SJSA1 (cell line): ENCODE measurements around the gene C1orf116. TPM values are rescaled to one million over a fixed set of nuclear protein-coding genes. Genes with fewer than 3 reads are reported as not detected.

ENCODE experiments used
- DNase-seq, 2 experiments: peaks; one replicate each; pipeline ENCODE4 v3.0.0-alpha.2; 2015 to 2020; ENCODE audit warnings: low spot score in 2 of 2, low read depth in 1 of 2
- H3K27ac ChIP-seq: fragments of 250-450 bp; sonication (Bioruptor Pico); 2 replicates; pipeline ENCODE4 v1.5.1; 2020; ENCODE audit warnings: mild to moderate bottlenecking, moderate library complexity
- H3K27me3 ChIP-seq: fragments of 250-450 bp; sonication (Bioruptor Pico); replicated peaks from 2 replicates; pipeline ENCODE4 v1.5.1; 2020; ENCODE audit warnings: mild to moderate bottlenecking, moderate library complexity
- H3K36me3 ChIP-seq: fragments of 250-450 bp; sonication (Bioruptor Pico); 2 replicates; pipeline ENCODE4 v1.5.1; 2020; ENCODE audit warnings: mild to moderate bottlenecking
- H3K4me1 ChIP-seq: fragments of 250-450 bp; sonication (Bioruptor Pico); replicated peaks from 2 replicates; pipeline ENCODE4 v1.6.1; 2021; ENCODE audit warnings: mild to moderate bottlenecking
- H3K4me3 ChIP-seq: fragments of 250-450 bp; sonication (Bioruptor Pico); 2 replicates; pipeline ENCODE4 v1.5.1; 2020; ENCODE audit warnings: mild to moderate bottlenecking
- H3K9me3 ChIP-seq: fragments of 250-450 bp; sonication (Bioruptor Pico); replicated peaks from 2 replicates; pipeline ENCODE4 v1.5.1; 2020; ENCODE audit warnings: mild to moderate bottlenecking
- total RNA-seq: library from RNA; depleted of rRNA; stranded (reverse); fragments of >200 nt; shearing (Covaris generic); gene quantifications from 2 replicates; pipeline ENCODE4 v1.2.3, GENCODE V29; 2014

Gene C1orf116
- total RNA-seq, 1 experiment from 2014 or later, result 0.03 TPM

DNA sequence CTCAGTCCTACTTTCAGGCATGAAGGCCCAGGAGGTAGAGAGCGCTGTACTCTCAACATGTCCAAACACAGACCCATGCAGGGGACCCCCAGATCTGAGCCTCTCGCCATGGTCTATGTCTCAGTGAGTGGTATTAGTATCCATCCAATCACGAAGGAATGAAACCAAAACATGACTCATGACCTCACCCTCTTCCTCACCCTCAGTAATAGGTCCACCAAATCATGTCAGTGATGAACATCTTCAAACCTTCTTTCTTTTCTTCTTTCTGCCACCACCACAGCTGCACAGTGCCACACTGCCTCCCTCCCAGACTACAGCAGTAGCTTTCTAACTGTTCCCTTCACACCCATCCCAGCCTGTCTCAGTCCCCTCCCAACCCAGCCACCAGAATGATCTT is 16.8 kb downstream of the C1orf116 start:
- Histone ChIP-seq H3K27ac (no peak overlapping the region), H3K9me3 (no peaks in the 10 kb centered on the region), H3K4me3 (no peak overlapping the region), H3K27me3 (no peaks in the 10 kb centered on the region), H3K36me3 (no peaks in the 10 kb centered on the region), H3K4me1 (peaks cover 4% of the 10 kb centered on the region)
- no peak for DNase-seq

DNA sequence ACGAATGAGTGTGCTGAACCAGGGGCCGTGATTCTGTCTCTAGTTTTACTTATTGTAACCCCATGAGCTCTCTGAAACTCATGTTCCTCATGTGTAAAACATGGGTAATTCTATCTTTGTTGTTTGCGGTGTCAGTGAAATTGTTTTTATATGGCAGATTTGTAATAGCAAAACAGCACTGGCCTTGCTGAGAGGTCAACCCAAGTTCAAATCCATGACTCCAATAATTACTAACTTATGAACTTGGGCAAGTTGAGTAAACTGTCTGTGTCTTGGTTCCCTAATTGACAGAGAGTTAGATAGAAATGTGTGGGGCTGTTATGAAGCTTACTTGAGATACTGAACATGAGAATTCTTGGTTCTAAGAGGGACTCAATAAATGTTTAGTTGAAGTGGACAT is 17.8 kb downstream of the C1orf116 start:
- Histone ChIP-seq H3K4me3 (no peak overlapping the region), H3K36me3 (no peaks in the 10 kb centered on the region), H3K9me3 (no peaks in the 10 kb centered on the region), H3K27me3 (no peaks in the 10 kb centered on the region), H3K27ac (no peak overlapping the region), H3K4me1 (no peaks in the 10 kb centered on the region)
- no peak for DNase-seq

DNA sequence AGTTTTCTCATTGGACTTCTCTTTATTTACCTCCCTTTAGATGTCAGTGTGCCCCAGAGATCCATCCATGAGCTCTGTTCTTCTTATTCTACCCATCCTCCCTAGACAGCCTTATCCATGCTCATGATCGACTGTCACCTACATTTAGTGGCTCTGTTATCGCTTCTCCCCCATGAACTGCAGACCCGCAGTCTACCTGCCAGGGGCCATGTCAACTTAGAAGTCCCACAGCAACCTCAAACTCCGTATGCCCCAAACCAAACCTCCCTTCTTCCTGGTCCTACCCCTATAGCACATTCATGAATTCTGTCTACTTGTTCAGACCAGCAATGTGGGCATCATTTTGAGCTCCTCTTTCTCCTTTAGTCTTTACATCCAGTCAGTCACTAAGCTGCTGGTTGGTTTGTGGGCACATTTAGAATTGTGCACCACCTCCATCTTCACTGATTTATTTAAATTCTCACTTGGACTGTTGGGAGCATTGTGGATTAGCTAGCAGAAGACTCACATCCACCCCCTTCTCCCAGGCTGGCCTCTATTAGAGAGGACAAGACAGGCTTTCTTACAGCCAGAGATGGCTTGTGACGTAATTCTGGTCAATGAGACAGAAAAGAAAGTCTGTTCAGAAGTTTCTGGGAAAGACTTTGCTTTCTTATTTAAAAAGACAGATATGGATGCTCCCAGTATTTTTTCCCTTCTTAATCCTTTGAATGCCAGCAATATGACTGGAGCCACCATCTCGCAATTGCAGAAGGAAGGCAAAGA is 19.1 kb downstream of the C1orf116 start:
- no peak for DNase-seq
- Histone ChIP-seq H3K4me1 (no peaks in the 10 kb centered on the region), H3K36me3 (no peaks in the 10 kb centered on the region), H3K9me3 (peaks cover 4% of the 10 kb centered on the region), H3K27me3 (no peaks in the 10 kb centered on the region), H3K27ac (no peak overlapping the region), H3K4me3 (no peak overlapping the region)

DNA sequence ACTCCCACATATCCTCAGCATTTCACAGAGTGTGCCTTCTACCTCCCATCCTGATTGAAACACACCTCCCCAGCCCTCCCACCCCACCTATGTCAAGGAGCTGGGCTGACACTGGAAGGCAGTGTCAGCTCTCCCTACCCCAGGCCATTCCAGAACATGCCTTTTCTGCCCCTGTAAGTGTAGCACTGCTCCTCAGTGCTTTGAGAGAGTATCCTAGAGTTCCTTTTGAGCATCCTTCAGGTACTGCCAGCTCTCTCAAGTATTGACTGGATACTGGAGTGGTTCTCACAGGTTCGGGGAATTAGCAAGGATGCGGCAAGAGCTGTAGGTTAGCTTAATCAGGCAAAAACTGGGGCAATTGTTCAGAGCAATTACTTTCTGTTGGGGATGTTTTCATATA is 21.8 kb downstream of the C1orf116 start:
- Histone ChIP-seq H3K4me1 (peaks cover 18% of the 10 kb centered on the region), H3K9me3 (peaks cover 14% of the 10 kb centered on the region), H3K36me3 (no peaks in the 10 kb centered on the region), H3K27ac (no peak overlapping the region), H3K27me3 (no peaks in the 10 kb centered on the region), H3K4me3 (no peak overlapping the region)
- DNase-seq, result no peak

DNA sequence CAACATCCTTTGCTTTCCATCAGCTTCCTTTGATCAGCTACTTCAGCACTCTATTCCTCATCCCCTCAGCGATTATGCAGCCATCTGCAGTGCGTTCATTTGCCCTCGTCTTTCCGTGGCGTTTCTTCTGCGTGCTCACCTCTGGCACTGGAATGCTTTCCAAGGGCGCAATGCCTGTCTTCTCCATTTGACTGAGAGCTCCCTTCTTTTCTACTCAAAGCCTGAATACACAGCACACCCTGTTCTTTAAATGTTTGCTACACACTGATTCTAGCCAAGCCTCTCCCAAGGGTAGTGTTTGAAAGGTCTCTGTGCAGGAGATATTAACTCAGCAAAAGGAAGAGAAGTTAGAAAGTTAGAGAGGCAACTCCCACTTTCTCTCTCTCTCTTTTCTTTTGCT is 22.6 kb downstream of the C1orf116 start:
- H3K4me1 ChIP-seq, result peaks cover 21% of the 10 kb centered on the region
- peaks cover 14% of the 10 kb centered on the region for H3K9me3 ChIP-seq
- no peaks in the 10 kb centered on the region for H3K27me3 ChIP-seq
- no peak overlapping the region for H3K4me3 ChIP-seq
- no peak for DNase-seq
- no peak overlapping the region for H3K27ac ChIP-seq
- no peaks in the 10 kb centered on the region for H3K36me3 ChIP-seq

DNA sequence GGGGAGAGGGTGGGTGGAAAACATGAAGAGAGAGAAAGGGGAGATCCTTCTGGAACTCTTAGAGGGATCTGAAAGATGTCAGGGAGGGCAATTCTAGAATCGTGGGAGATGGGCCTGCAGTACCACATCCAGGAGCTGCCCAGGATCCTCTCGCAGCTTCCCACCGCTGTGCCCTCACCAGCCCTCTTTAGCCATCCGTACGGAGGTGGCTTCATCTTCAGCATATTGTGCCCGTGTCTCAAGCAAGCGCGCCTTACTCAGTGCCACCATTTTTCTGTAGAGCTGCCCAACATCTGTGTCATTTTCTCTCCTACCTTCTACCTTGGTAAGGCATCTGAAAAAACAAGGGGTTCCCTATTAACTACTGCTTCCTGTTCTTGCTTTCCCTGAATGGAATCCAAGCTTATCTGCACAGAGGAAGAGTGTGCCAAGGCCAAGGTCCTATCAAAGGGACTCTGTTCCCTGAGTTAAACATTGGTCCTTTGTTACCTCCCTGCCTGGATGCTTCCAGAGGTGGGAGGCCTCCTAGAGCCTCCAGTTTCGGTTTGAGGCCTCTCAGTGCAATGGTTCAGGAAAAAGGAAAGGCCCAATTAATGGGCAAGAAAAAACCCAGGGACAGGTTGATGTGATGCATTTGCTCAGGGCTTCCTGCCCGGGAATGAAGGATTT is 23.2 kb downstream of the C1orf116 start:
- H3K36me3 ChIP-seq, result no peaks in the 10 kb centered on the region
- no peak overlapping the region for H3K4me3 ChIP-seq
- no peak overlapping the region for H3K27ac ChIP-seq
- no peak for DNase-seq
- no peaks in the 10 kb centered on the region for H3K27me3 ChIP-seq
- H3K4me1 ChIP-seq, result peaks cover 23% of the 10 kb centered on the region
- peaks cover 14% of the 10 kb centered on the region for H3K9me3 ChIP-seq

DNA sequence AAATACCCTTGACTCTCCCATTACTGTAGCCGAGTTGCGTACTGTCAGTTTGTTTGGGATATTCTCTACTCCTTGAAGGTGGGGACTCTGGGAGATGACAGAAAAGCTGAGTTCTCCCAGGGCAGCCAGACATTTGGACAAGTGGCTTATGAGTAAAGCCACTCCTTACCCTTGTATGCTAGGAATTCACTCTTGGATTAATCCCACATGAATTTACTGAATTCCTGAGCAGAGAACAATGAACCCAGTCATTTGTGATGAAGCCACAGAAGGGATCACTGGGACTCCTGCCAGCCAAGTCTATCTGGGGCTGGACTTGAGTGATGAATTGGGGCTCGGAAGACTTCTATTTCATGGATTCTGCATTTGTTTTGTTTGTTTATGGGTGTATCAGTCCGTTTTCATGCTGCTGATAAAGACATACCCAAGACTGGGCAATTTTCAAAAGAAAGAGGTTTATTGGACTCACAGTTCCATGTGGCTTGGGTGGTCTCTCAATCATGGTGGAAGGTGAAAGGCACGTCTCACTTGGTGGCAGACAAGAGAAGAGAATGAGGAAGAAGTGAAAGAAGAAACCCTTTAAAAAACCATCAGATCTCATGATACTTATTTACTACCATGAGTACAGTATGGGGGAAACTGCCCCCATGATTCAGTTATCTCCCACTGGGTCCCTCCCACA is 25.1 kb downstream of the C1orf116 start:
- Histone ChIP-seq H3K4me1 (peaks cover 28% of the 10 kb centered on the region), H3K36me3 (no peaks in the 10 kb centered on the region), H3K27me3 (no peaks in the 10 kb centered on the region), H3K9me3 (peaks cover 14% of the 10 kb centered on the region), H3K27ac (peak overlapping the region; percentile 89), H3K4me3 (no peak overlapping the region)
- DNase-seq, result peak; percentile 92 to 96

DNA sequence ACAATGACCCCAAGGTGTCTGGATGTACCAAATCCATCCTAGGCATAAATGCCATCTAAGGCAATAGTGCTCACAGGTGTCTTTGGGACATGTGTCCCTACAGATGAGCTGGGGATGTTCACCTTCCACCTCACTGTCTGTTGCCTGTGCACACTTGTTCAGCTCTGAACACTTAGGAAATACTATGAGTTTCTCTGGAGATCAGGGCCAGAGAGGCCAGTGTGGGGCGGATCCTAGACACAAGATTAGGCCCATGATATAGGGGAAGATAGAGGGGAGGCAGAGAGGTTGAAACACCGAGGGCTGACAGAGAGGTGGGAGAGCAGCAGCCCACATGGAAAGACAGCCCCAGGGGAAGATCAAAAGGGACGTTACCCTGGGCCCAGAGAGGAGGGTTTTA is 25.6 kb downstream of the C1orf116 start:
- Histone ChIP-seq H3K9me3 (peaks cover 14% of the 10 kb centered on the region), H3K4me3 (no peak overlapping the region), H3K36me3 (no peaks in the 10 kb centered on the region), H3K27ac (peak overlapping the region; percentile 89), H3K27me3 (no peaks in the 10 kb centered on the region), H3K4me1 (peaks cover 28% of the 10 kb centered on the region)
- DNase-seq, result no peak

DNA sequence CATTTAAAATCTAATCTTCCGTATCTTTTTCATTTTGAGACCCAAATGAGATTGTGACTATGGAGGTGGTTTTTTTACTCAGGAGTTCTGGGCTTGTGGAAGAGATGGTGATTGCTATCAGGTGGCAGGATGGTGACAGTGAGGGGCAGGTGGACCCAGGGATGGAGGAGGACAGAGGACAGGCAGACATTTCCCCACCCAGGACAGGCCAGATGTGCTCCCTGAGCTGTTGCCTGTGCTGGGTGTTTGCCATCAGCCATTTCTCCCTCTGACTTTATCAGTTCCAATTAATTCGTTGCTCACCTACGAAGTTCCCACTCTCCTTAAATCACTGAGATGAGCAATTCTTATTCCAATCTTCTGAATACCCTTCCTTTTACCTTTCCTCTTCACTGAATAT is 26.5 kb downstream of the C1orf116 start:
- Histone ChIP-seq H3K4me3 (no peak overlapping the region), H3K9me3 (peaks cover 14% of the 10 kb centered on the region), H3K4me1 (peaks cover 28% of the 10 kb centered on the region), H3K27me3 (no peaks in the 10 kb centered on the region), H3K27ac (peak overlapping the region; percentile 89; the same call in 1 of the 2 replicates), H3K36me3 (no peaks in the 10 kb centered on the region)
- DNase-seq, result no peak

DNA sequence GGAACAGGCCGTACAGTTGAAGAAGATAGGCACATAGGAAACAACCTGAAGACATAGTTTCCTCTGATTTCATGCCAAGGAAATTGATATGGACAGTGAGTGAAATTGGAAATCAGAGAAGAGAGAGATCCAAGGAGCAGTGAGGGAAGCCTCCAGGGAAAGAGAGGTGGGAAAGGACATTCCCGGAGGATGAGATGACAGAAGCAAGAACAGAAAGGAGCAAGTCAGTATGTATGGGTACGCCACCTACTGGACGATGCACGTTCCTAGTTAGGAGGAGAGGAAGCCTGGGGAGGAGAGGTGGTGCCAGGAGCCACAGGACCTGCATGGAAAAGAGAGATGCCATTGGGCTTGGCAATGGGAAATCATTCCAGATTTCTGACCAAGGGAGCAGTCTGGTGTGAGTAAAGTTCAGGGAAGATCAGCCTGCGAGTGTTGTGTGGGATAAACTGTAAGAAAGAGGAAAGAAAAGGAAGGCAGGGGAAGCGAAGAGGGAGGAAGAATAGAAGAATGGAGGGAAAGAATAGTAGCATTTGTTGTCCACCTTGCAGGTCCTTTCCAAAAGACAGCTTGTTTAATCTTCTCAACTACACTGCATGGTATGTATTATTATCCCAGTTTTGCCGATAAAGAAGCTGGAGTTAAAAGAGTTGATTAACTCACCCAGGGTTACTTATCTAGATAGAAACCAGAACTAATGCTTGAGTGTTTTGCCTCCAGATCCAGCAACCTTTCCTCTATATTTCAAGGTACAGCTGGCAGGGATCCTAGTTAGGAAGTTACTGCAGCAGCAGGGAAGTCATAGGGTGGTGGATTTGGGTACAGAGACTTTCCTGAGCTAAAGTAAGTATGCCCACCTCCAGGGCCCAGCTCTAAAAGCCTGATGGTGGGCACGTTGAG is 27.4 kb downstream of the C1orf116 start:
- Histone ChIP-seq H3K4me3 (no peak overlapping the region), H3K4me1 (peaks cover 28% of the 10 kb centered on the region)
- DNase-seq, result peak; percentile 46 to 73

DNA sequence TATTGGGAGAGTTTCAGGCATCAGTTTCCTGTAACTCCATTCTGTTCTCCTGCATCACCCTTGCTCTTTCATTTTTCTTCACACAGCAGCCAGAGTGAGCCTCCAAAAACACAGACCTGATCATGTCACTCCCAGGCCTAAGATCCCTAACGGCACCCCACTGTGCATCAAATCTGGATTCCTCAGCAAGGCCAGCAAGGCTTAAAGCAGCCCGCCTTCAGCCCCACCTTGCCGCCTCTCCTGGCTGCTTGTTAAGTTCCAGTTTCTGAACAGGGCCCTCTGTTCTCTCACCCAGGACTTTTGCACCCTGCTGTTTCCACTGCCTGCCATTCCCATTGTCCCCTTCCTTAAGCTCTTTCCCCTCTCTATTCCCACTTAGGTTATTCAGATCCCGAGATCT is 29.3 kb downstream of the C1orf116 start:
- H3K4me1 ChIP-seq, result peaks cover 27% of the 10 kb centered on the region
- DNase-seq, result no peak
- H3K4me3 ChIP-seq, result no peak overlapping the region
- H3K27me3 ChIP-seq, result no peaks in the 10 kb centered on the region
- H3K27ac ChIP-seq, result no peak overlapping the region
- no peaks in the 10 kb centered on the region for H3K36me3 ChIP-seq
- H3K9me3 ChIP-seq, result peaks cover 7% of the 10 kb centered on the region

More for the DNA sequence above, 27.4 kb downstream of the C1orf116 start:
- Histone ChIP-seq H3K27ac (no peak overlapping the region), H3K36me3 (no peaks in the 10 kb centered on the region), H3K27me3 (no peaks in the 10 kb centered on the region), H3K9me3 (peaks cover 14% of the 10 kb centered on the region)

DNA sequence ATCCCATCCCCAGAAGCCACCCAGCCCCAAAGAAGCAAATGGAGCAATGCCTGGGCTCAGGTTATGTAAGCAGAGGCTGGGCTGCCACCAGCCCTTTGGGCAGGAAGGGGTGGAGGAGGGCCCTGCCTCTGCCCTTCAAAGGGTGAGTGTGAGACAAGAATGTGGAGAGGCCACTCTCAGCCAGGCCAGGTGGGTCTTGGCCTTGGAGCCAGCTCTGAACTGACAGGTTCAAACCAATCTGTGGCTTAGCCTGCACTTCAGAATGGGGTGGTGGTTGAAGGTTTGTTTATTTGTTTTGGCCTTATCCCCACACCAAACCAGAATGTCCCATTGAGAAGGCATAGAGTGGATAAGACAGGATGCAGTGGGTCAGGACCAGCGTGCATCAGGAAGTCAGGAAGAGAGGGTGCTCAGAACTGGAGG is 29.8 kb downstream of the C1orf116 start:
- Histone ChIP-seq H3K9me3 (peaks cover 2% of the 10 kb centered on the region), H3K4me1 (peaks cover 22% of the 10 kb centered on the region), H3K27ac (no peak overlapping the region), H3K36me3 (no peaks in the 10 kb centered on the region), H3K27me3 (no peaks in the 10 kb centered on the region), H3K4me3 (no peak overlapping the region)
- DNase-seq, result no peak

DNA sequence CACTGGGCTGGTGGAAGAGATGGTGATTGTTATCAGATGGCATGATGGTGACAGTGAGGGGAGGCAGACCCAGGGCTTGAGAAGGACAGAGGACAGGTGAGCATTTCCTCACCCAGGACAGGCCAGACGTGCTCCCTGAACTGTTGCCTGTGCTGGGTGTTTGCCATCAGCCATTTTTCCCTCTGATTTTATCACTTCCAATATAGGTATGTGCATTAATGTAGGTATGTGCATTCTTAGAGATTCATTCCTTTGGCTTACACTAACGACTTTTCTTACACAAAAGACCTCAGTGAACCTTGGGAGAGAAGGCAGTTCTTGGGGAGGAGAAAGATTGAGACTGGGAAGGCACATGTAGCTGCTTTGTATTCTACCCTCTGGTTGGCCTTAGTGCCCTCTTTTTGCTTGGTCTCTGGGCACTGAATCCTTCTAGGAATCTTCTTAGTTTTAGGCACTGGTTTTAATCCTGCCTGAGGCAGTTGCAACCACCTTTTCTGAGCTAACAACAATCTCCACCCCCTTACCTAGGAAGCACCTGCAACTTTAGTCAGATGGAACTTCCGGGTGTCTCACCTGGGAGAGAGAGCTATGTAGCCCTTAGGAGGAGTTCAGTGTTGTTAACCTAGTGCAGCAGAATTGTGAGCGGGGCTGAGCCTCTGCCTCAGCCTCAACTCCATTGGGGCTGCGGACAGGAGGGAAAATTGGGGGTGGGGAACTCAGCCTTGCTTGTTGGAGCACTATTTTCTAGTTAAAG is 30.9 kb downstream of the C1orf116 start:
- Histone ChIP-seq H3K27ac (no peak overlapping the region), H3K4me3 (no peak overlapping the region), H3K9me3 (no peaks in the 10 kb centered on the region), H3K27me3 (0 out of 2 replicates have a peak, but pooled peaks cover 8% of the 10 kb centered on the region), H3K4me1 (peaks cover 14% of the 10 kb centered on the region), H3K36me3 (no peaks in the 10 kb centered on the region)
- no peak for DNase-seq
